Stimulated activated CD4-positive, alpha-beta T cell treated with anti-CD3 and anti-CD28 coated beads, Interleukin-15, amount 100 ng/mL, for 24 hours (primary cell): ENCODE data around the gene CDADC1.
A peak's percentile ranks its signal among the peaks of the same experiment; 100 is the strongest.

ENCODE experiments used
- DNase-seq: peaks from one replicate; pipeline ENCODE4 v3.0.0-alpha.2; 2020

Gene CDADC1

DNA sequence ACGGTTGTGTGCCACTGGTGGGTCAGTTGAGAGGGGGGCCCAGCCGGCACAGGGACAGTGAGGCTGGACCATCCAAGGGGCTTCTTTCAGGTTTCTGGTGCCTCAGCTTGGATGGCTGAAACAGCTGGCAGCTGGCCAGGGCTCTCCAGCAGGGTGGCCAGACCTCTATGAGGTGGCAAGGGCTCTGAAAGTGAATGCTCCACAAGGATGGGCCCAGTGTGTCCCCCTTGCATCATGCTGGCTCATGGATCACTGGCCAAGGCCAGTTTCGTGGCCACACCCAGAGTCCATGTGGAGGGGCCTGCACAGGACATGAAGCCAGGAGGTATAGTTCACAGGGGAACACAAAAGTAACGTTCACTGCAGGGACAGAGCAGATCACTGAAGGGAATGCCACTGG, 49.6 kb downstream of the CDADC1 start:
- DNase-seq: no peak

DNA sequence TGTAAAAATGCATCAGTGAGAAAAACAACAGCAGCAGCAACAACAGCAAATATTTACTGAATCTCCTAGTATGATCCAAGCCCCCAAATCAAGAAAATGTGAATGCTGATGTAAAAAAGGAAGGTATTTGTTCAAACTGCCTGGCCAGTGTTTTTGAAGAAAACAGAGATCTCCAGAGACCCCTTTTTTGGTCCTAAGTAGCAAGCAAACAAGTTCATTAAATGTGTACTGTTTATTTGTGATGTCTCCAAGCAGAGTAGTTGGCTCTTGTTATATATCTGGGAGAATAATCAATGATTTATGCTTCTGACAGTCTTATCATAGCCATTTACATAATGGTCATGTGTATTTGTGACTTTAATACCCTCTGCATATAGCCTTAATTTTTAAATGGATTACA, 50.7 kb downstream of the CDADC1 start:
- no peak for DNase-seq

DNA sequence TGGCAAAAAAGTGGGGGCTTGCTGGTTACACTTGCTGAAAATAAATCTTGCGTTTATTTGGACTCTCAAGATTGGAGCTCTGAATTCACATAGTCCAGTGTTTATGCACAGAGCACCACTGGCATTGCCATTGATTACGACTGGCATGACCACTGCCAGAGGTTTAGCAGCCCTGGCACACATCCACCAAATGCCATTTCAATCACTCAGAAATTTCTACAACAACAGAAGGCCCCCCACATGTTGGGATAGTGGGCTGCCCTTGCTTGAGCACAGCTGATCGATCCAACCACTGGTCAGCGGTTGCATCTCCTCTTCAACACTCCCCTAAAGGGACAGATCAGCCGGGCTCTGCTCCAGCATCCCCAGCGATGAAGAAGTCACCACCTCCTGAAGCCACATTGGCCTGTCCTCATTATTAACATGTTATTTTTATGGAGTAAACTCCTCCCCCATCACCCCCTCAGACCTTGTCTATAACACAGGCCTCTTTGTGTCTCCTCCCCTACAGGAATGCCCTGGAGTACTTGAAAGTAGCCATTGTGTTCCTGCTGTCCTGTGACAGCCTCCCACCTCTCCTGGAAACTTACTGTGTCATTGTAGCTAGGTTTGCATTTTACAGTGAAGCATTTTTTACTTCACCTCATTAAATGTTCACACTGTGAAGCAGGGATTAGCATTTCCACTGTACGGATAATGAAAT, 51.3 kb downstream of the CDADC1 start:
- DNase-seq: no peak

DNA sequence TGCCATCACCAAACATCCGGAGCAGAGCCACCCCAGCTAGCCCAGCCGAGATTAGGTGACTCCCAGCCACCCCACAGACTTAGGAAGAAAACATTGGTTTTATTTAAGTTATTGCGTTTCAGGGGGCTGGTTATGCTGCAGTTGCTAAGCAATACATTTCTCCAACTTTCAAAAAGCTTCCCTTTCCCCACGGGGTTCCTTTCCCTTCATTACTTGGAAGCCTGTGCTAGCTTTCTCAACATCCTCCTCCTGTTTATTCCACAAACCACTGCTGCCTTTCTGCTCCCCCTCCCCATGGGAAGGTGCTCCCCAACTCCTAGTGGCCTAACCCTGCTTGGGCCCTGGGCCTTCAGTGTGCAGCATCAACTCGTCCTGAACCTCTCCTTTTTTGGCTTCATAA, 52.6 kb downstream of the CDADC1 start:
- no peak for DNase-seq

DNA sequence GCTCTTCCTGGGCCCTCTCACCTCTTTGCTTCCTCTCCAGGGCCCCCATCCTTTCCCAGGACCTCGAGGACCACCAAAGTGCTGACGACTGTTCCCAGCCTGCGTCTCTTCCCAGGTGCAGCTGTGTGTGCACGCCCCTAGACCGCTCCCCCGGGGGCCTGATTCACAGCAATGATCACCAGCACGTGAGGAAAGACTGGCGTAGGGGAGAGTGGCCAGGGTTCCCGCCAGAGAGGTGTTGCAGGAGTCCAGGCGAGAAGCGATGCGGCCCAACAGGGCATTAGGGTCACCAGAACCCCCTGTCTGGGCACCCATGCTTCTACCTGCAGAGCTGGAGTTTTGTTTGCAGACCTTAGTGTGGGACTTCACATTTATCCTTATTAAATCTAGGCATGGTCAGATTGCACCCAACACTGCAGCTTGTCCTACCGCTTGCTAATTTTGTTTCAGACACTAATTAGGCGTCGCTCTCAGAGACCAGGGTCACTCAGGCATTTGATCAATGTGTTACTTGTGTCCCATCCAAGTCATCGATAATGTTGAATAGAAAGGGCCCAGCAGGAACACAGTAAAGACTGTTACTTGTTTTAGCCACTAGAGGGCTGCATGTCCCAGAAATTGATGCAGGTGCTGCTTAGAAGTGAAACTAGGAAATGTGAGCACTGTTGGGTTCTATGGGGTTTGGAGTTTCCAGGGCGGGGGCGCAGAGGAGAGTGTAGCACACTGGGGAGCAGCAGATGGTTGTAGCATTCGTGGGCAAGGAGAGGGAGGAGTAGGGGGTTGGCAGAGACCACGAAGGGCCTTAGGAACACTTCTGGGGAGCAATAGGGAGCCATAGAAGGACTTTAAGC, 53.2 kb downstream of the CDADC1 start:
- DNase-seq: peak; percentile 70

DNA sequence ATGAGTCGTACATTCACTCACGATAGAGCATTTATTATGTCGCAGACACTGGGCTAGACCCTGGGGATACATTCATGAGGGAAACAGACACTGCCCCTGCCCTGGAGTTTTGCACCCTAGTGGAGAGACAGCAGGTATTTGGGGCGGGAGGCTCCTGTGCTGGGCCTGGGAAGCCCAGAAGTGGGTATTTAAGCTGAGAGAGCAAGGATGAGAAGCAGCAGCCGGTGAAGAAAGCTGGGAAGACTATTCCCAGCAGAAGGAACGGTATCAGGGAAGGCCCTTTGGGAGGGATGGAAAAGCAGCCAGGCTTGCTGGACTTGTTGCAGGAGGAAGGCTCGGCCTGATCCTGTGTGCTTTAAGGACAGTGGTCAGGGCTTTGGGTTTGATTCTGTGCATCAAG, 54.5 kb downstream of the CDADC1 start:
- DNase-seq: no peak

- DNase-seq: no peak
These were observed 55.1 kb downstream of the CDADC1 start for GRCh38 chr13:49302817-49303216.

- DNase-seq: no peak
These were observed 56.0 kb downstream of the CDADC1 start for GRCh38 chr13:49303533-49304252.

- DNase-seq: no peak
These were observed 56.6 kb downstream of the CDADC1 start for GRCh38 chr13:49304356-49304755.

DNA sequence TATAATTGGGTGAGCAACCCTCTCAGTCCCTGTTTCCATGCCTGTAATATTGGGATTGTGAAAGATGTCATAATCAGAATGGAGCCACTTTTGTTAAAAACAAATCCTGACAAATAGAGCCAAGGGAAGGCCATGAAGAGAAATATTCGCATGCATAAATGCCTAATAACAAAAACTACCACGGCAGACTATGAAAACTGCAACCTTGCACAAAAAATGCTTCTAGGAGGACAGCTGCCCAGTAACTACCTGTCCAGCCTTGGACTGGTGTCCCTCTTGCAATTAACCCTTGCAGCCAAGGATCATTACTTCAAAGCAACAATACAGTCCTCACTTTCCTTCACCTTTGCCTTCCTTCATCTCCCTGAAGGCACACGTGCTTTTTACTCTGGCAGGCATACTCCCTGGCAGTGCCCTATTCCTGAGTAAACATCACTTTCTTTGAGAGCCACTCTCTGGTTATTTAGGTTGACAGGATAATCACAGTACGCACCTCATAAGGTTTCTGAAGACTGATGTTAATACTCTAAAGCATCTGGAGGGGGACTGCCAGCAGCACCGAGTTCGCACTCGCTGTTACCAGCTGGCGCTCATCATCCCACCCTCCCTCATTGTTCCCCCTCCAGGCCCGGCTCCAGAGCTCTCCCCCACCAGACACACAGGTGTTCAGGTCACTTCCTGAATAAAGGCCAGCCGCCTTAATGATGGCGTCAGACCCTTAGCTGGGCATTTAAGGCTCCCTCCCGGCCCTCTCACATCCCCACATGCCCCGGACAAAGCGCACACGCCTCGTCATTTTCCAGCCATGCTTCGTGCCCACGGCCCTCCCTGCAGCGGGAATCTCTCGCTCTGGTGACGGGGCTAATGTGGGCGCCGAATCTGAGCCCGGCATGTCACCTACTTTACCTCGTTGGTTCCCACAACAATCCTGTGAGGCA, 57.3 kb downstream of the CDADC1 start:
- DNase-seq: no peak

GRCh38 chr13:49305792-49306425, 58.2 kb downstream of the CDADC1 start:
- no peak for DNase-seq

DNA sequence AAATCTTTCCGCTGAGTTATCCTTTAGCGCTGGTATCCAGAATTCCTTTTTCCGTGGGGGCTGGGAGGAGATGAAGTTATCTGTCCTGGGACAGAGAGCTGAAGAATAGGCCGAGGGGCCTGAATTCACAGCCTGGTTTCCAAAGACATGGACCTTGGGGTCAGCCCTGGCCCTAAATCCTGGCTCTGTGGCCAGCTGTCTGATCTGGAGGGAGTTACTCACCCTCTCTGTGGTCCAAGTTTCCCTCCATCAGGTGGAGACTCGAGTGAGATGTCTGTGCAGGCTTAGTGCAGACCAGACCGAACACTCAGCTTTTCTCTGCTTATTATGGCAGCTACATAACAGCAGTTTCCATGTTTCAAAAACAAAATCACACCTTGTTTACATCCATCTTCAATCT, 59.6 kb downstream of the CDADC1 start:
- DNase-seq: no peak

- DNase-seq: no peak
These were observed 60.6 kb downstream of the CDADC1 start for GRCh38 chr13:49308097-49308875.

DNA sequence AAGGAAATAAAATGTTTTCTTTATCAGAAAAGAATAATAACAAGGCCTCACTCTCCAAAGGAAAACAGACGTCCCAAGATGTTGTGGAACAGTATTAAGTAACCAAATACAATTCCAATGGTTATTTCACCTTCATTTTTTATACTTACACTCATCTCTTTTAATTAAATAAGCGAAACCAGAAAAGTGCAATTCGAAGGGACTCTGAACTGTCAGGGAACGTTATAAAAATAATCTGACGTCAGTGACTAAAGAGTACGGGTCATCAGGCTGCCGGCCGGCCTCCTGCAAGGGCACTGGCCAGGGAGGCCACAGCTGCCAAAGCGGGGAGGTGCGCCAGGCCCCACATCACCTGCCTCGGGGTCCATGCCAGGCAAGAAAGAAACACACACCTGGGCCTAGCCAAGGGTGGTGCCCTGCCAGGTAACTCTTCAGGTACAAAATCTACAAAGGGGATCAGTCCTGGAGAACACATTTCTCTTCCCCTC, 61.2 kb downstream of the CDADC1 start:
- DNase-seq: no peak

DNA sequence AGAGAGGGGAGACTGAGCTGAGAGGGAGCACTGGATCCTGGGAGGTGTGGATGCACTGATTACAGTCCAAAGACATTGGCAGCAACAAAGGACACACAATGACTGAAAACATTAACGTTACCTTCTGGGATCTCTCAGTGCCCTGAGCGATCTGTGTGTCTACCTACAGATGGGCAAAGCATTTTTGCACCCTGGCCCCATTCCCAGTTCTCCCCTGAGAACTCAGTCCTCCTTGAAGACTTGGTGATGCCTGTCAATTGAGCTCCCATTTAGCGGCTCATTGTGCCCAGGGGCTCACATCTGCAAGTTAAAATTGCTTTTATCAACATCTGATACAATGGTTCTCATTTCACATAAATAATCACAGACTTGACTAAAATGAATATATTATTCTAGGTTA, 62.5 kb downstream of the CDADC1 start:
- DNase-seq: no peak

DNA sequence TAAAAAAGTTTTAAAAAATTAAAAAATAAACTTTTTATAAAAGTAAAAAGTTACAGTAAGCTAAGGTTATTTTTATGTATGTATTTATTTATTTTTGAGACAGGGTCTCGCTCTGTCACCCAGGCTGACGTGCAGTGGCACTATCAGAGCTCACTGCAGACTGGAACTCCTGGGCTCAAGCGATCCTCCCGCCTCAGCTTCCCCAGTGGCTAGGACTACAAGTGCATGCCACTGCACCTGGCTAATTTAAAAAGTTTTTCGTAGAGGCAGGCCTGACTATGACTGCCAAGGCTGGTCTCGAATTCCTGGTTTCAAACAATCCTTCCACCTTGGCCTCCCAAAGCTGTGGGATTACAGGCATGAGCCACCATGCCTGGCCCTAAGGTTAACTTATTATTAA, 64.1 kb downstream of the CDADC1 start:
- DNase-seq: no peak

DNA sequence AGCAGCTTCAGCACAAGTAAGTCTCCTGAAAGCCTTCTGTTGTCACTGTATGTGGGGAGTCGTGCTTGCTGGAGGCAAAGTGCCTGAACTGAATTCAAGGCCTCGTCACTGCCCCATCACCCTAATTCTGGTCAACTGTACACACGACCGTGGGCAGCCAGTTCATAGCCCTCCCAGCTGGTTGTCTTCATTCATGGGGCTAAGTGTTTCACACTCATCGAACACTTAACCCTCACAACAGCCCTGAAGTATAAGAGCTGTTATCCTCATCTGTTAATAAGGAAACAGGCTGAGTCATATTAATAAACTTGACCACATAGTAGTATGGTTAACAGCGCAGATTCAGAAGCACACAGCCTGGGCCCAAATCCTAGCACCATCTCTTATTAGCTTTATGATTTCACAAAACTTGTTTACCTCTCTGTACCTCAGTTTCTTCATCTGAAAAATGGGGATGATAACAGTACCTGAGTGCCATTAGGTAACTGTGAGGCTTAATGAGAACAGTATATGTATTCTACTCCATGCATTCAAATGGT, 66.7 kb downstream of the CDADC1 start:
- DNase-seq: no peak

GRCh38 chr13:49315036-49315565, 67.4 kb downstream of the CDADC1 start:
- DNase-seq: no peak

DNA sequence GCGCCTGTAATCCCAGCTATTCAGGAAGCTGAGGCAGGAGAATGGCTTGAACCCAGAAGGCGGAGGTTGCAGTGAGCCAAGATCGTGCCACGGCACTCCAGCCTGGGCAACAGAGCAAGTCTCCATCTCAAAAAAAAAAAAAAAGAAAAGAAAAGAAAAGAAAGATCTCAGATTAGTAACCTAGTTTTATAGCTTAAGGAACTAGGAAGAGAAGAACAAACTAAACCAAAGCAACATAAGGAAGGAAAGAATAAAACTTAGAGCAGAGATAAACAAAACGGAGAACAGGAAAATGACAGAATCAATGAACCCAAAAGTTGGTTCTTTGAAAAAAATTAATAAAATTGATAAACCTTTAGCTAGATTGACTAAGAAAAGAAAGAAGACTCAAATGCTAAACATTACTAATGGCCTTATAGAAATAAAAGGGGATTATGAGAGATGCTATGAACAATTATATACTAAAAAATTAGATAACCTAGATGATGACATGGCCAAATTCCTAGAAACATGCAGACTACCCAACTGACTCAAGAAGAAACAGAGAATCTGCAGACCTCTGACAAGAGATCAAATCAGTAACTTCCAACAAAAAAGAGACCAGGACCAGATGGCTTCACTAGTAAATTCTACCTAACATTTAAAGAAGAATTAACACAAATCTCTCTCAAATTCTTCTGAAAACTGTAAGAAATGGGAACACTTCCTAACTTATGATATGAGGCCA, 68.2 kb downstream of the CDADC1 start:
- no peak for DNase-seq

GRCh38 chr13:49319551-49319950, 71.8 kb downstream of the CDADC1 start:
- no peak for DNase-seq
